H1 (cell line): Measurements from ENCODE around the gene PACC1. TPM values are rescaled to one million over a fixed set of nuclear protein-coding genes. Genes with fewer than 3 reads are reported as not detected.

Experiments used
- CTCF ChIA-PET: fragments of 300-600 bp; sonication (Branson Sonifier 250); formaldehyde crosslinking; loops from one replicate; lab custom pipeline; 2021; ENCODE audit not compliant: partially characterized antibody; lab: Charles Lee
- POLR2A ChIA-PET: fragments of 300-600 bp; sonication (Branson Sonifier 250); formaldehyde crosslinking; loops from one replicate; lab custom pipeline; 2021; ENCODE audit warnings: inconsistent platforms; ENCODE audit not compliant: partially characterized antibody; lab: Charles Lee
- DNase-seq, 2 experiments: peaks; one replicate each; pipeline versions ENCODE4 v3.0.0 to v3.0.0-alpha.2; 2010 to 2022; ENCODE audit warnings: low spot score in 2 of 2, low read depth in 1 of 2, mixed read lengths in 1 of 2
- FAIRE-seq: peaks from 2 replicates; lab custom pipeline; 2011; peaks lifted over from hg19 to GRCh38; lab: Jason Lieb, UNC
- H2AFZ ChIP-seq: 2 replicates; pipeline ENCODE4 v1.8.1; 2012; ENCODE audit warnings: low read length, inconsistent platforms
- H2AK5ac ChIP-seq: 2 replicates; pipeline ENCODE4 v1.6.1; 2013; ENCODE audit warnings: low read depth, low read length
- H2BK120ac ChIP-seq: replicated peaks from 2 replicates; pipeline ENCODE3; 2013; ENCODE audit warnings: low read depth, low read length, inconsistent platforms
- H2BK12ac ChIP-seq: 2 replicates; pipeline ENCODE4 v1.6.1; 2013; ENCODE audit warnings: low read depth, low read length
- H2BK15ac ChIP-seq: 2 replicates; pipeline ENCODE4 v1.6.1; 2013; ENCODE audit warnings: low read length
- H2BK20ac ChIP-seq: 2 replicates; pipeline ENCODE4 v1.6.1; 2013; ENCODE audit warnings: low read length
- H2BK5ac ChIP-seq: 2 replicates; pipeline ENCODE4 v1.6.1; 2013; ENCODE audit warnings: low read depth, low read length
- H3K14ac ChIP-seq: 2 replicates; pipeline ENCODE4 v1.6.1; 2013; ENCODE audit warnings: inconsistent platforms; ENCODE audit not compliant: insufficient read length
- H3K18ac ChIP-seq: 2 replicates; pipeline ENCODE4 v1.6.1; 2013; ENCODE audit warnings: low read length; ENCODE audit errors: extremely low read depth
- H3K23ac ChIP-seq: 2 replicates; pipeline ENCODE4 v1.6.1; 2013; ENCODE audit warnings: inconsistent platforms; ENCODE audit not compliant: insufficient read length
- H3K23me2 ChIP-seq: 2 replicates; pipeline ENCODE4 v1.6.1; 2013; ENCODE audit warnings: low read depth, low read length
- H3K27ac ChIP-seq: 2 replicates; pipeline ENCODE4 v1.6.1; 2011; ENCODE audit warnings: low read depth, low read length, inconsistent platforms
- H3K27me3 ChIP-seq, 4 experiments: replicated peaks in 1 of 4; 1 replicate in 1 of 4; 2 replicates in 3 of 4; pipeline versions ENCODE4 v1.6.1 to v1.8.1; 2011 to 2013; ENCODE audit warnings: low read length in 3 of 4, mild to moderate bottlenecking in 3 of 4, inconsistent platforms in 2 of 4, mixed read lengths in 2 of 4, moderate library complexity in 1 of 4; ENCODE audit not compliant: control insufficient read depth in 3 of 4, insufficient read depth in 3 of 4; ENCODE audit errors: extremely low read depth in 1 of 4
- H3K36me3 ChIP-seq, 4 experiments: 2 replicates each; pipeline versions ENCODE4 v1.6.1 to v1.8.1; 2011 to 2013; ENCODE audit warnings: mild to moderate bottlenecking in 4 of 4, low read length in 3 of 4, moderate library complexity in 2 of 4, control low read depth in 1 of 4, inconsistent platforms in 1 of 4; ENCODE audit not compliant: insufficient read depth in 4 of 4, control insufficient read depth in 2 of 4
- H3K4ac ChIP-seq: replicated peaks from 2 replicates; pipeline ENCODE3; 2013; ENCODE audit warnings: low read length, low read depth, mixed read lengths, inconsistent platforms; ENCODE audit not compliant: insufficient read length
- H3K4me1 ChIP-seq, 4 experiments: replicated peaks in 1 of 4; 1 replicate in 1 of 4; 2 replicates in 3 of 4; pipeline versions ENCODE4 v1.6.1 to v1.8.1; 2011 to 2013; ENCODE audit warnings: low read length in 3 of 4, inconsistent platforms in 2 of 4, mixed read lengths in 1 of 4; ENCODE audit not compliant: insufficient read depth in 4 of 4, control insufficient read depth in 3 of 4
- H3K4me2 ChIP-seq, 2 experiments: 2 replicates each; pipeline versions ENCODE4 v1.6.1 to v1.8.1; 2011 to 2013; ENCODE audit warnings: low read depth in 2 of 2, low read length in 2 of 2, control low read depth in 1 of 2, inconsistent platforms in 1 of 2, mild to moderate bottlenecking in 1 of 2; ENCODE audit not compliant: insufficient read depth in 1 of 2
- H3K4me3 ChIP-seq, 4 experiments: fragments of 200-600, 300-600 bp in 1 of 4; sonication (generic), shearing (Covaris generic), sonication (Bioruptor Twin) in 1 of 4; 2 replicates each; pipeline versions ENCODE4 v1.5.1 to v1.8.1; 2011 to 2016; ENCODE audit warnings: low read length in 4 of 4, low read depth in 3 of 4, control low read depth in 2 of 4, inconsistent platforms in 2 of 4, mild to moderate bottlenecking in 2 of 4, mixed read lengths in 1 of 4, moderate library complexity in 1 of 4; ENCODE audit not compliant: insufficient read depth in 2 of 4; ENCODE audit errors: extremely low read depth in 1 of 4
- H3K56ac ChIP-seq: replicated peaks from 2 replicates; pipeline ENCODE3; 2013; ENCODE audit warnings: low read depth, mild to moderate bottlenecking, mixed read lengths, low read length, inconsistent platforms; ENCODE audit not compliant: insufficient read length
- H3K79me1 ChIP-seq: 2 replicates; pipeline ENCODE4 v1.6.1; 2013; ENCODE audit warnings: low read depth, low read length, control low read depth
- H3K79me2 ChIP-seq, 2 experiments: 2 replicates each; pipeline versions ENCODE4 v1.6.1 to v1.8.1; 2012 to 2013; ENCODE audit warnings: low read length in 2 of 2, mild to moderate bottlenecking in 2 of 2, inconsistent platforms in 1 of 2; ENCODE audit not compliant: insufficient read depth in 2 of 2, control insufficient read depth in 1 of 2
- H3K9ac ChIP-seq, 4 experiments: replicated peaks in 1 of 4; 1 replicate in 1 of 4; 2 replicates in 3 of 4; pipeline versions ENCODE4 v1.6.1 to v1.8.1; 2011 to 2013; ENCODE audit warnings: low read depth in 3 of 4, low read length in 3 of 4, control low read depth in 2 of 4, mild to moderate bottlenecking in 2 of 4, moderate library complexity in 2 of 4, inconsistent platforms in 1 of 4; ENCODE audit errors: extremely low read depth in 1 of 4
- H3K9me3 ChIP-seq, 2 experiments: 2 replicates each; pipeline versions ENCODE4 v1.6.1 to v1.8.1; 2012 to 2013; ENCODE audit warnings: mild to moderate bottlenecking in 2 of 2, moderate library complexity in 2 of 2, control low read depth in 1 of 2, inconsistent platforms in 1 of 2, low read depth in 1 of 2, low read length in 1 of 2, mixed read lengths in 1 of 2; ENCODE audit not compliant: insufficient read depth in 2 of 2
- H4K20me1 ChIP-seq, 2 experiments: replicated peaks in 1 of 2; 2 replicates each; pipeline versions ENCODE3 to v1.8.1; 2011 to 2013; ENCODE audit warnings: inconsistent platforms in 2 of 2, low read length in 2 of 2, mild to moderate bottlenecking in 1 of 2; ENCODE audit not compliant: insufficient read depth in 2 of 2, control insufficient read depth in 1 of 2
- H4K5ac ChIP-seq: 2 replicates; pipeline ENCODE4 v1.6.1; 2013; ENCODE audit warnings: low read length, low read depth, mixed read lengths, inconsistent platforms; ENCODE audit not compliant: insufficient read length
- H4K8ac ChIP-seq: 2 replicates; pipeline ENCODE4 v1.8.0; 2013; ENCODE audit warnings: mild to moderate bottlenecking, moderate library complexity, low read length, inconsistent platforms; ENCODE audit not compliant: insufficient read depth; ENCODE audit errors: extremely low read depth
- H4K91ac ChIP-seq: replicated peaks from 2 replicates; pipeline ENCODE3; 2013; ENCODE audit warnings: low read length, mixed read lengths, inconsistent platforms; ENCODE audit not compliant: insufficient read length
- BCL11A ChIP-seq, 2 experiments: IDR thresholded peaks; one replicate each; pipeline ENCODE4 v1.6.1; 2011; ENCODE audit warnings: low read depth in 2 of 2, low read length in 2 of 2, mild to moderate bottlenecking in 2 of 2
- BRCA1 ChIP-seq: IDR thresholded peaks from 2 replicates; pipeline ENCODE4 v1.6.1; 2012; ENCODE audit warnings: low read depth, low read length, improper control_type of control experiment
- CHD1 ChIP-seq: IDR thresholded peaks from 2 replicates; pipeline ENCODE4 v1.6.1; 2012; ENCODE audit warnings: low read depth, low read length, improper control_type of control experiment
- EZH2 ChIP-seq: fragments of 200-600 bp; sonication (generic); IDR thresholded peaks from 2 replicates; pipeline ENCODE4 v1.7.1; 2012; ENCODE audit warnings: low read depth, mild to moderate bottlenecking, moderate library complexity, low read length, inconsistent platforms; ENCODE audit not compliant: severe bottlenecking
- GTF2F1 ChIP-seq: IDR thresholded peaks from 2 replicates; pipeline ENCODE4 v1.6.1; 2012; ENCODE audit warnings: low read depth, low read length, improper control_type of control experiment, borderline replicate concordance
- RFX5 ChIP-seq: IDR thresholded peaks from 2 replicates; pipeline ENCODE4 v1.6.1; 2011; ENCODE audit warnings: low read depth, low read length, improper control_type of control experiment, borderline replicate concordance
- SAP30 ChIP-seq: fragments of 300-600 bp; sonication (generic); IDR thresholded peaks from 2 replicates; pipeline ENCODE4 v1.7.1; 2012; ENCODE audit warnings: low read length, moderate library complexity, mild to moderate bottlenecking, inconsistent platforms; ENCODE audit not compliant: insufficient read depth, insufficient replicate concordance
- SIRT6 ChIP-seq: IDR thresholded peaks from one replicate; pipeline ENCODE4 v1.7.1; 2012; ENCODE audit warnings: low read length, inconsistent platforms
- YY1 ChIP-seq: IDR thresholded peaks from 2 replicates; pipeline ENCODE4 v1.6.1; 2011; ENCODE audit warnings: low read depth, mild to moderate bottlenecking, low read length
- WGBS, 2 experiments: shearing (Covaris generic) in 1 of 2; methylation state at CpG; one replicate each; pipeline versions ENCODE4 v1.1.6 to v1.1.7; 2013 to 2015; ENCODE audit warnings: low lambda C conversion rate in 2 of 2, mixed read lengths in 2 of 2, inconsistent platforms in 1 of 2, low coverage in 1 of 2, missing lambda C conversion rate in 1 of 2; ENCODE audit not compliant: insufficient replicate concordance in 2 of 2, insufficient coverage in 1 of 2, insufficient read length in 1 of 2; ENCODE audit errors: extremely low coverage in 1 of 2, missing lambda C conversion rate in 1 of 2; 5-methylcytosine and 5-hydroxymethylcytosine counted together
- polyA plus RNA-seq, 7 experiments: library from polyadenylated mRNA; depleted of rRNA in 3 of 7; stranded (reverse) in 5 of 7; unstranded in 2 of 7; fragments of >200 nt in 5 of 7; fragments of 200-250 nt in 2 of 7; gene quantifications; 1 replicate in 5 of 7; 2 replicates in 1 of 7; 4 replicates in 1 of 7; pipeline versions ENCODE4 v1.2.1 to v1.2.3, GENCODE V29; 2011 to 2013; ENCODE audit warnings: missing spikeins in 2 of 7, mixed read lengths in 2 of 7
- total RNA-seq: library from RNA; stranded (reverse); fragmentation: NEBNext Ultra II Directional; extraction: Animal tissue kit (Norgen Biotek cat#: 25700); gene quantifications from 2 replicates; pipeline ENCODE4 v1.2.1, GENCODE V29; 2021

The PACC1 gene
- total and polyA plus RNA-seq, 2 of the 8 experiments (the other 6 are each of a cell fraction or from before 2014, with no cell fraction given): 18.8 to 23.5 TPM

- H2BK120ac ChIP-seq: no peak overlapping the region
- H3K14ac ChIP-seq: no peak overlapping the region
- no peak overlapping the region for H4K8ac ChIP-seq
- no peak overlapping the region for H2BK20ac ChIP-seq
- no peak for TF ChIP-seq SAP30
- no peak for TF ChIP-seq EZH2
- no peak for TF ChIP-seq BCL11A (IDR thresholded peaks at IDR 0.05; ENCODE audit: low read depth in 2 of 2, low read length in 2 of 2)
- TF ChIP-seq CHD1: no peak
- TF ChIP-seq BRCA1: no peak
- no peak for TF ChIP-seq SIRT6
- TF ChIP-seq GTF2F1: no peak
- no peak for TF ChIP-seq RFX5
- no peak for TF ChIP-seq YY1
- no peak overlapping the region for H3K4me3 ChIP-seq
- H3K79me2 ChIP-seq: peaks cover 0 to 15% of the 10 kb centered on the region in 2 experiments; a peak in 2 of 4 replicates
- no peak overlapping the region for H3K56ac ChIP-seq
- H3K27me3 ChIP-seq: no peaks in the 10 kb centered on the region
- no peak overlapping the region for H3K4ac ChIP-seq
- H3K36me3 ChIP-seq: no peaks in the 10 kb centered on the region; a peak in 3 of 8 replicates
- H3K9ac ChIP-seq: no peak overlapping the region
- H4K20me1 ChIP-seq: no peaks in the 10 kb centered on the region
- H4K5ac ChIP-seq: no peak overlapping the region
- no peak overlapping the region for H3K23ac ChIP-seq
- FAIRE-seq: no peak
- no peak overlapping the region for H3K18ac ChIP-seq
- no peaks in the 10 kb centered on the region; the same call in 1 of the 2 replicates for H3K23me2 ChIP-seq
- no peaks in the 10 kb centered on the region for H3K9me3 ChIP-seq
- POLR2A ChIA-PET: interaction anchor here (0.9 kb wide), 1 partner anchor 9 kb away, joined by 3 read pairs; no protein-coding TSS in a partner anchor
- no peak overlapping the region for H4K91ac ChIP-seq
- no peak overlapping the region for H3K27ac ChIP-seq
- whole genome bisulfite sequencing, 2 experiments: 84% methylated on average over 3 of the region's 3 CpGs; no CpG with 5 or more reads in 1 of the 2 experiments
- no peak for DNase-seq
- CTCF ChIA-PET: interaction anchor here (0.6 to 1.0 kb wide), 2 partner anchors 15 to 42 kb away, joined by 4 read pairs; no protein-coding TSS in a partner anchor
- H2BK5ac ChIP-seq: no peak overlapping the region
- no peak overlapping the region for H2AFZ ChIP-seq
- no peaks in the 10 kb centered on the region for H3K79me1 ChIP-seq
- no peak overlapping the region for H2BK15ac ChIP-seq
- no peak overlapping the region for H2AK5ac ChIP-seq
- no peak overlapping the region for H2BK12ac ChIP-seq
- H3K4me1 ChIP-seq: no peaks in the 10 kb centered on the region
- H3K4me2 ChIP-seq: no peak overlapping the region
These were observed 88.1 kb downstream of the PACC1 start for GRCh38 chr1:212326541-212326940.
